CD8-positive, alpha-beta memory T cell (primary cell): ENCODE results near the gene SSH2. TPM values are rescaled to one million over a fixed set of nuclear protein-coding genes. Genes with fewer than 3 reads are reported as not detected.
"Not testable (repeated sequence)": the region's sequence is repeated elsewhere in the genome, so short reads cannot be mapped to it uniquely, and the experiment has no call there.

Source experiments
- CTCF ChIA-PET: fragments of 350-600 bp; sonication (Branson Sonifier 250); formaldehyde crosslinking; loops from one replicate; lab custom pipeline; 2021; ENCODE audit warnings: antibody characterized with exemption; lab: Charles Lee
- POLR2A ChIA-PET: fragments of 350-600 bp; sonication (Branson Sonifier 250); formaldehyde crosslinking; loops from one replicate; lab custom pipeline; 2021; ENCODE audit warnings: antibody characterized with exemption; lab: Charles Lee
- DNase-seq, 5 donors: peaks; one replicate each; pipeline versions ENCODE4 v3.0.0 to v3.0.0-alpha.2; 2020 to 2022; ENCODE audit warnings: mixed read lengths in 1 of 5
- H3K27ac ChIP-seq: one replicate; pipeline ENCODE4 v1.7.0; 2013; ENCODE audit warnings: low read depth, mild to moderate bottlenecking, low read length, moderate library complexity
- H3K27me3 ChIP-seq: 2 replicates; pipeline ENCODE4 v1.7.0; 2013; ENCODE audit warnings: low read length, mild to moderate bottlenecking; ENCODE audit not compliant: insufficient read depth, poor library complexity, severe bottlenecking
- H3K36me3 ChIP-seq: 2 replicates; pipeline ENCODE4 v1.7.0; 2013; ENCODE audit warnings: mild to moderate bottlenecking, low read length, moderate library complexity; ENCODE audit not compliant: insufficient read depth
- H3K4me1 ChIP-seq: 2 replicates; pipeline ENCODE4 v1.7.0; 2013; ENCODE audit warnings: mild to moderate bottlenecking, low read length, moderate library complexity; ENCODE audit not compliant: insufficient read depth
- H3K4me3 ChIP-seq: 2 replicates; pipeline ENCODE4 v1.7.0; 2013; ENCODE audit warnings: mild to moderate bottlenecking, low read length
- H3K9me3 ChIP-seq: 2 replicates; pipeline ENCODE4 v1.7.0; 2013; ENCODE audit warnings: mild to moderate bottlenecking, low read length
- H3K27ac Mint-ChIP-seq, 8 donors: one replicate each; pipeline ENCODE4 v1.8.0; 2020 to 2021; ENCODE audit warnings: mixed read lengths in 8 of 8, mild to moderate bottlenecking in 6 of 8, inconsistent platforms in 3 of 8, moderate library complexity in 3 of 8
- H3K27me3 Mint-ChIP-seq, 2 donors: one replicate each; pipeline ENCODE4 v1.8.0; 2020 to 2021; ENCODE audit warnings: mixed read lengths in 2 of 2, mild to moderate bottlenecking in 1 of 2, moderate library complexity in 1 of 2
- H3K36me3 Mint-ChIP-seq, 3 donors: one replicate each; pipeline ENCODE4 v1.8.0; 2020 to 2021; ENCODE audit warnings: mixed read lengths in 3 of 3, inconsistent platforms in 1 of 3, mild to moderate bottlenecking in 1 of 3
- H3K4me1 Mint-ChIP-seq, 3 donors: one replicate each; pipeline ENCODE4 v1.8.0; 2020 to 2021; ENCODE audit warnings: mixed read lengths in 3 of 3, inconsistent platforms in 1 of 3, mild to moderate bottlenecking in 1 of 3
- H3K4me3 Mint-ChIP-seq, 7 donors: one replicate each; pipeline ENCODE4 v1.8.0; 2020 to 2021; ENCODE audit warnings: mixed read lengths in 7 of 7, mild to moderate bottlenecking in 6 of 7, moderate library complexity in 4 of 7, inconsistent platforms in 2 of 7
- H3K9me3 Mint-ChIP-seq, 5 donors: one replicate each; pipeline ENCODE4 v1.8.0; 2020 to 2022; ENCODE audit warnings: mixed read lengths in 5 of 5, mild to moderate bottlenecking in 3 of 5, moderate library complexity in 2 of 5, inconsistent platforms in 1 of 5
- polyA plus RNA-seq: library from polyadenylated mRNA; unstranded; fragments of 300-500 nt; fragmentation: Illumina TruSeq; gene quantifications from one replicate; pipeline ENCODE4 v1.2.3, GENCODE V29; 2021
- total RNA-seq, 2 experiments: library from RNA; stranded (reverse); gene quantifications; one replicate each; pipeline ENCODE4 v1.2.3, GENCODE V29; 2021

Gene SSH2
- total and polyA plus RNA-seq, 3 experiments from 2014 or later: 28.1 to 35.9 (median 32.1) TPM

DNA sequence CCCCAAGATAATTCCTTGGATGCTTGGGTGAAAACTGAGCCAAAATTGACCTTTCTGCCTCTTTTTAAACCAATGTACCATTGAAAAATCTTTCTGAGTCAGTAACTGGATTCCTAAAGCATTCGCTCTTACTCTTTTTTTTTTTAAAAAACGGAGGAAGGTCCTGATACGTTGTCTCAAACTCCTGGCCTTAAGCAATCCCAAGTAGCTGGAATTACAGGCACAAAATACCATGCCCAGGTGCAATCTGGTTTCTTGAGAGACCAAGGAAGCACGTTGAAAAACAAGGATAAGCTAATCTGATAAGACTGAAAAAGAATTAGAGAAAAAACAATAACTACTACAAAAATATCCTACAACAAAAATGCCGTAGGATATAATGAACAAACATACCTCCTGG lies 136.5 kb downstream of the SSH2 start:
- no peaks in the 10 kb centered on the region for H3K9me3 ChIP-seq
- Mint-ChIP-seq H3K4me1 (no peaks in the 10 kb centered on the region), H3K36me3 (peaks cover 0 to 17% (median 6%) of the 10 kb centered on the region in 3 donors), H3K4me3 (no peak overlapping the region), H3K9me3 (no peaks in the 10 kb centered on the region), H3K27ac (no peak overlapping the region), H3K27me3 (peaks cover 0 to 1% of the 10 kb centered on the region in 2 donors)
- H3K36me3 ChIP-seq: no peaks in the 10 kb centered on the region
- H3K4me3 ChIP-seq: no peak overlapping the region
- no peaks in the 10 kb centered on the region for H3K4me1 ChIP-seq
- DNase-seq: no peak
- H3K27me3 ChIP-seq: no peaks in the 10 kb centered on the region
- H3K27ac ChIP-seq: no peak overlapping the region
- POLR2A ChIA-PET: no interaction called here
- CTCF ChIA-PET: no interaction called here

DNA sequence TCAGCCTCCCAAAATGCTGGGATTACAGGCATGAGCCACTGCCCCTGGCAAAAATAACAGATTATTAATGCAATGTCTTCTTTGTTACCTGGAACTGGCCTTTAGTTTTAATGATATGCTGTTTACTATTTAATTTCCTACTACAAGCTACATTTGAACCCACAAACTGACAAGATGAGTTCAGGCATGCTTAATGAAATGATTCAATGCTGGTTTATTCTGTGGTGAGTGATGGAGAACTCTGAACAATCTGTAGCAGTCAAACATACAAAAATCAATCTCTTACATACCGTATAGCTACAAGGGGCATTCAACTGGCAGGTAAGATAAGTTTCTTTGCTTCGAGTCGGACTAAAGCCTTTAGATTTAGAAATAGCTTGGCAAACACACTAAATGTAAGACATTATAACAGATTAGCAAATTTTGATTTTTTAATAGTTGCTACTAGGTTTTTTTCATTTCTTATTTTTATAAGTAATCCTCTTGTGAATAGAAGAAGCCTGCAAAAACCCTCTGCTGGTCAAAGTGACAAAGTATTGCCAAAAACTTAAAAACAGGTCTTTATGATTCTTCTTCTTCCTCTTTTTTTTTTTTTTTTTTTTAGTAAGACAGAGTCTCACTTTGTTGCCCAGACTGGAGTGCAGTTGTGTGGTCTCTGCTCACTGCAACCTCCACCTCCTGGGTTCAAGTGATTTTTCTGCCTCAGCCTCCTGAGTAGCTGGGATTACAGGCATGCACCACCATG lies 138.5 kb downstream of the SSH2 start:
- H3K4me3 ChIP-seq: no peak overlapping the region
- Mint-ChIP-seq H3K27ac (peak overlapping the region in 1 of 8 donors; percentile 71), H3K36me3 (peaks cover 0 to 18% (median 6%) of the 10 kb centered on the region in 3 donors), H3K27me3 (peaks cover 0 to 1% of the 10 kb centered on the region in 2 donors), H3K4me1 (no peaks in the 10 kb centered on the region), H3K4me3 (no peak overlapping the region), H3K9me3 (no peaks in the 10 kb centered on the region)
- H3K27ac ChIP-seq: no peak overlapping the region
- POLR2A ChIA-PET: no interaction called here
- H3K27me3 ChIP-seq: no peaks in the 10 kb centered on the region
- no peak for DNase-seq
- H3K36me3 ChIP-seq: no peaks in the 10 kb centered on the region
- CTCF ChIA-PET: interaction anchor here (0.6 to 1.5 kb wide), 3 partner anchors 12 to 174 kb away, joined by 3 to 5 read pairs (median 5); no protein-coding TSS in a partner anchor
- no peaks in the 10 kb centered on the region for H3K9me3 ChIP-seq
- no peaks in the 10 kb centered on the region for H3K4me1 ChIP-seq

DNA sequence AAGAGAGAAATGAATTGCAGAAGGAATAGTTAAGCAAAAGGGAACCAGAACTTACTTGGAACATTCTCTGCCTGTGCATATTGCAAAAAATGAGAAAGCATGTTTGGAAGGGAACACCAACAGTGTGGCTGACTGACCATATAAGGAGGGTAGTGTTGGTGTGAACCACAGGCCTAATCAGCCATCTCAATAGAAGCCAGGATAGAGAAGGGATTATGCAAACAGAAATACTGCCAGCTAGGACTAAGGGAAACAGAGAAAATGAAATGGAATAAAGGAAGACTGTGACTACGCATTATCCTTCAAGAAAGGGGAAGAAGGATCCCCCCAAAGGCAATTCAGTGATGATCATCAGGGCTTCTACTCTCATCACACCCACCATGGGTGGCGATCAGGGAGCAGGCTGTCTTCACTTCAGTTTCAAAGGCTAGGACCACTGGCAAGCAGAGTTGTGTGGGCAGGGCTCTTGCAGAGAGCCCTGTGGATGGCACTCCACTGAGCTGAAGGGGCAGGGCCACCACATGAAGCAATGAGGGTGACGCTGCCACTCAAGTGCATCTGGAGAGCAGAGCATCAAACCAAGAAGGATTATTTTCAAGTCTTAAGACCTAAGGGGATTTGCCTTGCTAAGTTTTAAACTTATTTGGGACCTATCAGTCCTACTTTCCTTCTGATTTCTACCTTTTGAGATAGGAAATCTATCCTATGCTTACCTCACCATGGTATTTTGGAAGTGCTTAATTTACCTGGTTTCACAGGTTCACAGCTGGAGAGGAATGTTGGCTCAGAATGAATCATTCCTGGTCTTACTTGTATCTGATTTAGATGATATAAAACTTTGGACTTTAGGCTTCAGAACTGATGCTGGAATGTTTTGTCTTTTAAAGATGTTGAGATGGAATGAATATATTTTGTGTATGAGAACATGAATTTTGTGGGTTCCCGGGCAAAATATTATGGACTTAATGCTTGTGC lies 140.5 kb downstream of the SSH2 start:
- POLR2A ChIA-PET: no interaction called here
- Histone ChIP-seq H3K27ac (no peak overlapping the region), H3K4me3 (no peak overlapping the region), H3K4me1 (no peaks in the 10 kb centered on the region), H3K36me3 (no peaks in the 10 kb centered on the region), H3K27me3 (no peaks in the 10 kb centered on the region), H3K9me3 (no peaks in the 10 kb centered on the region)
- peaks cover 0 to 1% of the 10 kb centered on the region in 2 donors for H3K27me3 Mint-ChIP-seq
- H3K9me3 Mint-ChIP-seq: no peaks in the 10 kb centered on the region
- H3K36me3 Mint-ChIP-seq: peaks cover 0 to 18% (median 10%) of the 10 kb centered on the region in 3 donors
- CTCF ChIA-PET: interaction anchor here (1.5 kb wide), 1 partner anchor 10 kb away, joined by 5 read pairs; no protein-coding TSS in a partner anchor
- DNase-seq: no peak
- H3K4me3 Mint-ChIP-seq: no peak overlapping the region
- H3K4me1 Mint-ChIP-seq: no peaks in the 10 kb centered on the region
- H3K27ac Mint-ChIP-seq: peak overlapping the region in 1 of 8 donors; percentile 3

DNA sequence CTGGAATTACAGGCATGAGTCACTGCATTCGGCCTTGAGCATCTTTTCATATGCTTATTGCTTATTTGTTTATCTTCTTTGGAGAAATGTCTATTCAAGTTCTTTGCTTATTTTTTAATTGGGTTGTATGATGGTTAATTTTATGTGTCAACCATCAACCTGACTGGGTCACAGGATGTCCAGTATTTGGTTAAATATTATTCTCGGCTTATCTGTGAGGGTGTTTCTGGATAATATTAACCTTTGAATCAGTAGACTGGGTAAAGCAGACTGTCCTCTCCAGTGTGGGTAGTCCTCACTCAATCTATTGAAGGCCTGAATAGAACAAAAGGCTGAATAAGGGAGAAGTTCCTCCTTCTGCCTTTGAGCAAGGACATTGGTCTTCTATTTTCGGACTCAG lies 142.0 kb downstream of the SSH2 start:
- Mint-ChIP-seq H3K27ac (peak overlapping the region in 1 of 8 donors; percentile 38), H3K9me3 (no peaks in the 10 kb centered on the region), H3K36me3 (peaks cover 0 to 23% (median 10%) of the 10 kb centered on the region in 3 donors), H3K4me3 (no peak overlapping the region), H3K4me1 (no peaks in the 10 kb centered on the region), H3K27me3 (peaks cover 0 to 1% of the 10 kb centered on the region in 2 donors)
- POLR2A ChIA-PET: no interaction called here
- no peak for DNase-seq
- Histone ChIP-seq H3K27me3 (no peaks in the 10 kb centered on the region), H3K9me3 (no peaks in the 10 kb centered on the region), H3K27ac (no peak overlapping the region), H3K4me3 (no peak overlapping the region), H3K4me1 (no peaks in the 10 kb centered on the region), H3K36me3 (no peaks in the 10 kb centered on the region)
- CTCF ChIA-PET: no interaction called here

GRCh38 chr17:29782917-29783316 lies 147.1 kb downstream of the SSH2 start:
- DNase-seq: no peak
- H3K4me3 Mint-ChIP-seq: no peak overlapping the region
- H3K4me1 Mint-ChIP-seq: peaks cover 8 to 9% (median 8%) of the 10 kb centered on the region in 3 donors
- H3K27ac ChIP-seq: no peak overlapping the region
- peaks cover 4% of the 10 kb centered on the region for H3K4me1 ChIP-seq
- CTCF ChIA-PET: interaction anchor here (1.4 kb wide), 1 partner anchor 170 kb away, joined by 3 read pairs; no protein-coding TSS in a partner anchor
- no peaks in the 10 kb centered on the region for H3K36me3 ChIP-seq
- H3K27me3 Mint-ChIP-seq: no peaks in the 10 kb centered on the region
- H3K27ac Mint-ChIP-seq: peak overlapping the region in 1 of 8 donors; percentile 14
- H3K27me3 ChIP-seq: no peaks in the 10 kb centered on the region
- H3K36me3 Mint-ChIP-seq: peaks cover 0 to 9% (median 5%) of the 10 kb centered on the region in 3 donors
- no peaks in the 10 kb centered on the region for H3K9me3 Mint-ChIP-seq
- POLR2A ChIA-PET: no interaction called here
- no peak overlapping the region for H3K4me3 ChIP-seq
- no peaks in the 10 kb centered on the region for H3K9me3 ChIP-seq

GRCh38 chr17:29779812-29780190 lies 150.2 kb downstream of the SSH2 start:
- H3K9me3 ChIP-seq, H3K4me3 Mint-ChIP-seq, H3K27ac ChIP-seq, H3K4me3 ChIP-seq, H3K4me1 Mint-ChIP-seq, H3K27me3 ChIP-seq, H3K36me3 ChIP-seq, H3K27me3 Mint-ChIP-seq, H3K4me1 ChIP-seq, DNase-seq, H3K9me3 Mint-ChIP-seq: not testable (repeated sequence)
- Mint-ChIP-seq H3K36me3 (peaks cover 0 to 15% (median 4%) of the 10 kb centered on the region in 3 donors), H3K27ac (peak overlapping the region in 3 of 8 donors; percentile 15 to 83 (median 27))
- ChIA-PET CTCF (interaction anchor here (0.7 to 5.3 kb wide), 29 partner anchors 7 to 701 kb away, joined by 3 to 51 read pairs (median 4); partner anchors contain the start of gene SSH2), POLR2A (interaction anchor here (0.6 to 1.6 kb wide), 3 partner anchors 137 to 166 kb away, joined by 3 to 11 read pairs (median 4); no protein-coding TSS in a partner anchor)

- POLR2A ChIA-PET: interaction anchor here (0.6 to 1.6 kb wide), 4 partner anchors 19 to 166 kb away, joined by 3 to 11 read pairs (median 4); no protein-coding TSS in a partner anchor
These were observed 150.8 kb downstream of the SSH2 start for GRCh38 chr17:29778956-29779811.

More at GRCh38 chr17:29778956-29779811, 150.8 kb downstream of the SSH2 start:
- no peaks in the 10 kb centered on the region for H3K36me3 ChIP-seq
- peak overlapping the region in 6 of 8 donors; percentile 6 to 79 (median 37) for H3K27ac Mint-ChIP-seq
- H3K9me3 ChIP-seq: no peaks in the 10 kb centered on the region
- no peak overlapping the region for H3K4me3 Mint-ChIP-seq
- H3K27me3 Mint-ChIP-seq: no peaks in the 10 kb centered on the region
- peak; percentile 65 to 81 (median 69) for DNase-seq
- no peak overlapping the region for H3K27ac ChIP-seq
- no peaks in the 10 kb centered on the region for H3K27me3 ChIP-seq
- H3K4me3 ChIP-seq: no peak overlapping the region
- peaks cover 8 to 9% (median 8%) of the 10 kb centered on the region in 3 donors for H3K4me1 Mint-ChIP-seq
- peaks cover 0 to 15% (median 1%) of the 10 kb centered on the region in 3 donors for H3K36me3 Mint-ChIP-seq
- peaks cover 4% of the 10 kb centered on the region for H3K4me1 ChIP-seq
- CTCF ChIA-PET: interaction anchor here (0.6 to 5.3 kb wide), 37 partner anchors 8 to 702 kb away, joined by 3 to 51 read pairs (median 3); partner anchors contain the start of genes CORO6 and SSH2
- H3K9me3 Mint-ChIP-seq: no peaks in the 10 kb centered on the region
